Stimulated activated CD8-positive, alpha-beta memory T cell treated with anti-CD3 and anti-CD28 coated beads, Interleukin-4, amount 100 ng/mL, for 24 hours (primary cell): Measurements from ENCODE around the gene OR2F2.

Source experiments
- DNase-seq: peaks from one replicate; pipeline ENCODE4 v3.0.0-alpha.2; 2020; ENCODE audit warnings: low read depth

The OR2F2 gene

DNA sequence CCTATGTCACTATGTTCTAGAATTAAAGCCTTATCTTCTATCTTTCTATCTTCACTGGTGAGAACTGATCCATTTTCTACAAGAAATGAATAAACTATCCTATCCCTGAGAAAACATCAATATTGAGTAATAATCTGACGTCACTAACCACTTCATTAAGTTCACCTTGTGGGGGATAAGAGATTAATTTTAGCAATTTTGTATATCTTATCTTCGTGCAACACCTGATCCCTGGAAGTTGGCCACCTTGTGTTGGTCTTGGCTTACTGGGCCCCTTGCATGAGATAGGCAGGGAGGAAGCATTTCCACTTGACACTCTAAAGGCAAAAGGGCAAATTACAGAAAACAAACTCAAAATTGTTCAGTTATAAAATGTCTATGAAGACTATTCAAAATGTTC, 45.0 kb downstream of the OR2F2 start:
- DNase-seq: no peak

DNA sequence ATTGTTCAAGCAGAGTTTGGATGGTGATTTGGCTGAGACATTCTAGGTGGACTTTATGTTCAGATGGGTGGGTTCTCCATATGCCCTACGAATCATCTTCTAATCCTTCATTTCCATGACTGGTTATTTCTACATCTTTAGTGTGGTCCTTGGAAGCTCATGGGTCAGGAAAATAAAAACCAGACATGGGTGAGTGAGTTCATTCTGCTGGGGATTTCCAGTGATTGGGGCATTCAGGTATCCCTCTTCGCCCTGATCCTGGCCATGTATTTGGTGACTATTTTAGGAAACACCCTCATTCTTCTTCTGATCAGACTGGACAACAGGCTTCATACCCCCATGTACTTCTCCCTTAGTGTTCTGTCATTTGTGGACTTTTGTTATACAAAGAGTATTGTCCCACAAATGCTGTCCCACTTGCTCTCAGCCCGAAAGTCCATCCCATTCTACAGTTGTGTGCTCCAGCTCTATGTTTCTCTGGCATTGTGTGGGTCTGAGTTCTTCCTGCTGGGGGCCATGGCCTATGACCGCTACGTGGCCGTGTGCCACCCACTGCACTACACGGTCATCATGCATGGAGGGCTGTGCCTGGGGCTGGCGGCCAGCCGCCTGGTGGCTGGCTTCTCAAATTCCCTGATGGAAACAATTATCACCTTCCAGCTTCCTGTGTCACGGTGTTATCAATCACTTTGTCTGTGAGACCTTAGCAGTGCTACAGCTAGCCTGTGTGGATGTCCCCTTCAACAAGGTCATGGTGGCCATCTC, 45.9 kb downstream of the OR2F2 start:
- DNase-seq: no peak

DNA sequence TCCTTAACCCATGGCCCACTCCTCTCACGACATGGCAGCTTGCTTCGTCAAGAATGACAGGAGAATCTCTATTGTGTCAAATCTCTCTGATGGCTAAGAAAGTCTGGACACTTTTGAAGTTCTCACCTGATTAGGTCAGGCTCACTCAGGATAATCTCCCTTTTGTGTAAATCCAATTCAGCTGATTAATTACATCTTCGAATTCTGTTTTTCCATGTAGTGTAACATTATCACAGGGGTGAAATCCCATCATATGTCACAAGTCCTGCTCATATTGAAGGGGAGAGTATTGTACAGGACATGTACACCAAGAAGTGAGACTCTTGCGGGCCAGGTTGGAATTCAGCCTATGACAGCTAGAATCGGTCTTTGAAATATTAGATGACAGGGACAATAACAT, 48.9 kb downstream of the OR2F2 start:
- no peak for DNase-seq
